Pancreas (tissue), 10 donors: Measurements from ENCODE around the gene CHD9. TPM values are rescaled to one million over a fixed set of nuclear protein-coding genes. Genes with fewer than 3 reads are reported as not detected.

Experiments
- ATAC-seq, 4 donors: fragments of 200-7000 bp; cut with Tn5 transposase; one replicate each; pipeline versions ENCODE4 v1.8.0 to v1.9.1; 2020; ENCODE audit warnings: mild to moderate bottlenecking in 4 of 4, moderate library complexity in 4 of 4
- DNase-seq, 6 donors: peaks; one replicate each; pipeline ENCODE4 v3.0.0-alpha.2; 2020
- FAIRE-seq: peaks from 2 replicates; lab custom pipeline; 2012; peaks lifted over from hg19 to GRCh38; lab: Jason Lieb, UNC
- H3K27ac ChIP-seq, 4 donors: fragments of 200-600 bp; sonication (generic); 1 replicate in 3 of 4; 2 replicates in 1 of 4; pipeline versions ENCODE4 v1.5.0 to v1.8.0; 2020
- H3K27me3 ChIP-seq, 4 donors: fragments of 200-600 bp; one replicate each; pipeline ENCODE4 v1.8.0; 2021
- H3K36me3 ChIP-seq, 3 donors: fragments of 200-600 bp; sonication (generic) in 1 of 3; one replicate each; pipeline versions ENCODE4 v1.5.0 to v1.8.0; 2020 to 2021
- H3K4me1 ChIP-seq, 3 donors: fragments of 200-600 bp; one replicate each; pipeline ENCODE4 v1.8.0; 2021
- H3K4me3 ChIP-seq, 4 donors: fragments of 200-600 bp; sonication (generic) in 2 of 4; one replicate each; pipeline versions ENCODE4 v1.5.0 to v1.8.0; 2020 to 2021
- H3K9me3 ChIP-seq, 4 donors: fragments of 200-600 bp; one replicate each; pipeline ENCODE4 v1.8.0; 2021
- CTCF ChIP-seq, 4 donors: fragments of 200-600 bp; sonication (generic) in 3 of 4; IDR thresholded peaks; one replicate each; pipeline versions ENCODE4 v1.5.0 to v1.8.0; 2021; ENCODE audit warnings: antibody characterized with exemption in 4 of 4
- WGBS, 2 donors: extraction: QIAGEN DNeasy Blood & Tissue Kit; methylation state at CpG; one replicate each; pipeline ENCODE4 v1.1.7; 2013; 5-methylcytosine and 5-hydroxymethylcytosine counted together
- intact Hi-C, 3 donors: fragments of 100-400 bp; cut with DNase I; formaldehyde crosslinking; loops; one replicate each; pipeline versions ENCODE4 v1.11.1 to v1.14.2; 2022
- polyA plus RNA-seq, 2 donors: library from polyadenylated mRNA; stranded (reverse); fragments of 200-250 nt; gene quantifications; one replicate each; pipeline ENCODE4 v1.2.3, GENCODE V29; 2013
- total RNA-seq, 6 donors: library from RNA; stranded (reverse); fragmentation: NEBNext Ultra II Directional in 4 of 6; extraction: Animal tissue kit (Norgen Biotek cat#: 25700) in 4 of 6; gene quantifications; one replicate each; pipeline versions ENCODE4 v1.2.1 to v1.2.4, GENCODE V29; 2021 to 2023
- donor health status: healthy with polysubstance abuse.
- donor health status: DM: no; HTN: no; CAD: no; lungs with moderate emphysema.
- donor health status: DM: no; HTN: no; CAD: no.
- donor health status: control.
- donor health status: control.
- donor health status: Bipolar disorder and iron deficiency.
- donor health status: DM: yes; HTN: yes; CAD: no.
- donor health status: DM: no; HTN: no; CAD: no.
- donor health status: DM: no; HTN: no; CAD: no.
- donor health status: DM: yes; HTN: yes; CAD: no.

Gene CHD9
- total and polyA plus RNA-seq, 8 donors, result 7.2 to 40.9 (median 30.1) TPM

GRCh38 chr16:53207810-53208752 is 153.3 kb downstream of the CHD9 start:
- no peak for FAIRE-seq
- 37 to 39% methylated on average over 8 of the region's 8 CpGs for WGBS, 2 donors
- intact Hi-C loops, result loop anchor here in 1 of 3 donors (10.0 kb wide), 1 partner anchor 73 kb away; no protein-coding TSS in a partner anchor

GRCh38 chr16:53209429-53209828 is 154.6 kb downstream of the CHD9 start:
- intact Hi-C loops, result loop anchor here in 1 of 3 donors (10.0 kb wide), 1 partner anchor 75 kb away; no protein-coding TSS in a partner anchor
- H3K27me3 ChIP-seq, result no peaks in the 10 kb centered on the region
- no peaks in the 10 kb centered on the region for H3K36me3 ChIP-seq
- peaks cover 0 to 34% (median 0%) of the 10 kb centered on the region in 3 donors for H3K4me1 ChIP-seq
- WGBS, 2 donors, result 56 to 60% methylated on average over 5 of the region's 5 CpGs
- DNase-seq, result no peak
- H3K4me3 ChIP-seq, result peak overlapping the region in 2 of 4 donors; percentile 26 to 27
- FAIRE-seq, result no peak
- ATAC-seq, result no peak
- H3K27ac ChIP-seq, result peak overlapping the region in 2 of 4 donors; percentile 75 to 78
- H3K9me3 ChIP-seq, result no peaks in the 10 kb centered on the region
- TF ChIP-seq CTCF (IDR thresholded peaks at IDR 0.05), result no peak

More at GRCh38 chr16:53207810-53208752, 153.3 kb downstream of the CHD9 start:
- Histone ChIP-seq H3K4me3 (peak overlapping the region in 2 of 4 donors; percentile 26 to 27), H3K27ac (peak overlapping the region in 3 of 4 donors; percentile 35 to 78 (median 75)), H3K27me3 (no peaks in the 10 kb centered on the region), H3K36me3 (no peaks in the 10 kb centered on the region), H3K9me3 (no peaks in the 10 kb centered on the region), H3K4me1 (peaks cover 0 to 25% (median 0%) of the 10 kb centered on the region in 3 donors)
- peak; percentile 81 to 93 (median 90) for ATAC-seq
- TF ChIP-seq CTCF (IDR thresholded peaks at IDR 0.05), result peak in 2 of 4 donors; percentile 20 to 23
- DNase-seq, result peak in 2 of 6 donors; percentile 25 to 29

GRCh38 chr16:53209877-53210276 is 155.1 kb downstream of the CHD9 start:
- Histone ChIP-seq H3K4me1 (peaks cover 0 to 34% (median 0%) of the 10 kb centered on the region in 3 donors), H3K27me3 (no peaks in the 10 kb centered on the region), H3K36me3 (no peaks in the 10 kb centered on the region), H3K9me3 (no peaks in the 10 kb centered on the region), H3K27ac (peak overlapping the region in 2 of 4 donors; percentile 75 to 78), H3K4me3 (peak overlapping the region in 2 of 4 donors; percentile 26 to 27)
- 45 to 49% methylated on average over 2 of the region's 2 CpGs for WGBS, 2 donors
- intact Hi-C loops, result loop anchor here in 1 of 3 donors (10.0 kb wide), 1 partner anchor 75 kb away; no protein-coding TSS in a partner anchor
- DNase-seq, result no peak
- no peak for ATAC-seq
- TF ChIP-seq CTCF (IDR thresholded peaks at IDR 0.05), result no peak
- peak; percentile 37 for FAIRE-seq

- DNase-seq (no peak), FAIRE-seq (no peak), ATAC-seq (no peak)
- no peak for TF ChIP-seq CTCF (IDR thresholded peaks at IDR 0.05)
- no peak overlapping the region for H3K27ac ChIP-seq
- no peaks in the 10 kb centered on the region for H3K36me3 ChIP-seq
- intact Hi-C loops, result no loop called here
- H3K9me3 ChIP-seq, result no peaks in the 10 kb centered on the region
- WGBS, 2 donors, result 76 to 78% methylated on average over 3 of the region's 3 CpGs
- H3K4me3 ChIP-seq, result peak overlapping the region in 1 of 4 donors; percentile 26
- H3K4me1 ChIP-seq, result peaks cover 0 to 34% (median 11%) of the 10 kb centered on the region in 3 donors
- H3K27me3 ChIP-seq, result no peaks in the 10 kb centered on the region
Measured at GRCh38 chr16:53211253-53211652, 156.5 kb downstream of the CHD9 start.
